NCI-H2029 (cell line): ENCODE results near the gene STEAP3.
A peak's percentile ranks its signal among the peaks of the same experiment; 100 is the strongest.

ENCODE experiments used
- DNase-seq: peaks from one replicate; lab custom pipeline; 2025; lab: John Stamatoyannopoulos, UW

Gene STEAP3

GRCh38 chr2:119198240-119198840 lies 25.3 kb upstream of the STEAP3 start:
- no peak for DNase-seq

GRCh38 chr2:119201815-119202214 lies 21.8 kb upstream of the STEAP3 start:
- DNase-seq: no peak

- no peak for DNase-seq
Measured at GRCh38 chr2:119202610-119203310, 20.9 kb upstream of the STEAP3 start.

- no peak for DNase-seq
Measured at GRCh38 chr2:119204525-119204924, 19.1 kb upstream of the STEAP3 start.

- no peak for DNase-seq
Measured at GRCh38 chr2:119205001-119205706, 18.5 kb upstream of the STEAP3 start.

GRCh38 chr2:119206201-119206600 lies 17.4 kb upstream of the STEAP3 start:
- no peak for DNase-seq

- no peak for DNase-seq
Measured at GRCh38 chr2:119207447-119207846, 16.2 kb upstream of the STEAP3 start.

GRCh38 chr2:119208791-119209203 lies 14.8 kb upstream of the STEAP3 start:
- DNase-seq: no peak

- no peak for DNase-seq
Measured at GRCh38 chr2:119212139-119212800, 11.4 kb upstream of the STEAP3 start.

- no peak for DNase-seq
Measured at GRCh38 chr2:119214453-119215037, 9.1 kb upstream of the STEAP3 start.

GRCh38 chr2:119216994-119217393 lies 6.6 kb upstream of the STEAP3 start:
- no peak for DNase-seq

- DNase-seq: peak; percentile 74
Measured at GRCh38 chr2:119218478-119219064, 5.1 kb upstream of the STEAP3 start.

GRCh38 chr2:119219873-119220272 lies 3.8 kb upstream of the STEAP3 start:
- no peak for DNase-seq

GRCh38 chr2:119220720-119221301 lies 2.8 kb upstream of the STEAP3 start:
- DNase-seq: no peak

GRCh38 chr2:119221609-119222008 lies 2.0 kb upstream of the STEAP3 start:
- no peak for DNase-seq

- DNase-seq: no peak
Measured at GRCh38 chr2:119222213-119222612, 1.4 kb upstream of the STEAP3 start.

- DNase-seq: no peak
Measured at GRCh38 chr2:119222863-119223520, 642 bp upstream of the STEAP3 start.

- no peak for DNase-seq
Measured at GRCh38 chr2:119224391-119225104, 914 bp downstream of the STEAP3 start.

GRCh38 chr2:119225105-119225865 lies 1.7 kb downstream of the STEAP3 start:
- DNase-seq: no peak

GRCh38 chr2:119225926-119226325 lies 2.3 kb downstream of the STEAP3 start:
- no peak for DNase-seq
